Left lung (tissue), 14 donors: Measurements from ENCODE around the gene COX10. TPM values are rescaled to one million over a fixed set of nuclear protein-coding genes. Genes with fewer than 3 reads are reported as not detected.
"Not testable (repeated sequence)": the region's sequence is repeated elsewhere in the genome, so short reads cannot be mapped to it uniquely, and the experiment has no call there.

ENCODE experiments used
- ATAC-seq: fragments of 200-7000 bp; cut with Tn5 transposase; one replicate; pipeline ENCODE4 v1.9.1; 2020; ENCODE audit warnings: moderate library complexity
- DNase-seq, 4 donors: peaks; one replicate each; pipeline ENCODE4 v3.0.0-alpha.2; 2013 to 2020
- H3K27ac ChIP-seq, 2 donors: fragments of 200-600 bp; sonication (generic) in 1 of 2; one replicate each; pipeline versions ENCODE4 v1.5.0 to v1.8.0; 2020 to 2021
- H3K27me3 ChIP-seq, 2 donors: fragments of 200-600 bp; sonication (generic) in 1 of 2; one replicate each; pipeline versions ENCODE4 v1.5.0 to v1.8.0; 2020 to 2021
- H3K36me3 ChIP-seq, 2 donors: fragments of 200-600 bp; sonication (generic) in 1 of 2; one replicate each; pipeline versions ENCODE4 v1.5.0 to v1.8.0; 2020 to 2021
- H3K4me1 ChIP-seq, 2 donors: fragments of 200-600 bp; one replicate each; pipeline ENCODE4 v1.8.0; 2021
- H3K4me3 ChIP-seq, 2 donors: fragments of 200-600 bp; sonication (generic) in 1 of 2; one replicate each; pipeline versions ENCODE4 v1.5.0 to v1.8.0; 2020 to 2021; ENCODE audit warnings: mild to moderate bottlenecking in 1 of 2
- H3K9me3 ChIP-seq, 2 donors: fragments of 200-600 bp; sonication (generic) in 1 of 2; one replicate each; pipeline versions ENCODE4 v1.5.0 to v1.8.0; 2020 to 2021
- intact Hi-C, 2 donors: fragments of 100-400 bp; cut with DNase I; formaldehyde crosslinking; loops; one replicate each; pipeline versions ENCODE4 v1.11.2 to v1.14.2; 2022
- long read RNA-seq, 12 donors: library from polyadenylated mRNA in 2 of 12; unstranded in 2 of 12; transcript quantifications; one replicate each; pipeline ENCODE4 v2.0.0 and lab custom pipeline, GENCODE V29; 2019 to 2026
- polyA plus RNA-seq, 6 donors: library from polyadenylated mRNA; unstranded; fragments of 120-200 nt; gene quantifications; one replicate each; pipeline ENCODE4 v1.2.1, GENCODE V29; 2013; ENCODE audit not compliant: insufficient read length in 6 of 6
- total RNA-seq, 2 donors: library from RNA; stranded (reverse); fragmentation: NEBNext Ultra II Directional; extraction: Animal tissue kit (Norgen Biotek cat#: 25700); gene quantifications; one replicate each; pipeline ENCODE4 v1.2.1, GENCODE V29; 2021
- TF ChIP-seq, protein P1 (sequence below), 2 donors: fragments of 200-600 bp; sonication (generic) in 1 of 2; IDR thresholded peaks; one replicate each; pipeline versions ENCODE4 v1.5.0 to v1.8.0; 2021; ENCODE audit warnings: antibody characterized with exemption in 2 of 2
- donor health status: DM: no; HTN: yes; CAD: no.
- donor health status: DM: no; HTN: no; CAD: no.

COX10 gene
- 10 to 100 TPM; 12.5 to 15.7 TPM for total RNA-seq
- polyA plus RNA-seq, result 10 to 100 TPM; 11.8 to 13.2 (median 12.1) TPM
- long read RNA-seq, donor 1, partial matches to known transcripts, result 0 of 5 reads
- long read RNA-seq, donor 1, other reads (novel, unspliced or antisense), result 0 of 5 reads
- long read RNA-seq, donor 2, transcript COX10-201 (7 exons, 2,873 nt), result major isoform, 10 of 23 reads
- long read RNA-seq, donor 2, partial matches to known transcripts, result 11 of 23 reads
- long read RNA-seq, donor 2, other reads (novel, unspliced or antisense), result 0 of 23 reads
- long read RNA-seq, donor 3, partial matches to known transcripts, result 0 of 4 reads
- long read RNA-seq, donor 3, other reads (novel, unspliced or antisense), result 0 of 4 reads
- long read RNA-seq, donor 4, partial matches to known transcripts, result 0 of 3 reads
- long read RNA-seq, donor 4, other reads (novel, unspliced or antisense), result 1 of 3 reads
- long read RNA-seq, donor 5, partial matches to known transcripts, result 0 of 3 reads
- long read RNA-seq, donor 5, other reads (novel, unspliced or antisense), result 0 of 3 reads
- long read RNA-seq, donor 6, partial matches to known transcripts, result 0 of 2 reads
- long read RNA-seq, donor 6, other reads (novel, unspliced or antisense), result 0 of 2 reads
- long read RNA-seq, donor 7, partial matches to known transcripts, result 0 of 4 reads
- long read RNA-seq, donor 7, other reads (novel, unspliced or antisense), result 0 of 4 reads
- long read RNA-seq, donor 8, partial matches to known transcripts, result 0 of 2 reads
- long read RNA-seq, donor 8, other reads (novel, unspliced or antisense), result 0 of 2 reads
- long read RNA-seq, donor 9, result 0 reads
- long read RNA-seq, donor 10, partial matches to known transcripts, result 0 of 1 reads
- long read RNA-seq, donor 10, other reads (novel, unspliced or antisense), result 0 of 1 reads
- long read RNA-seq, donor 11, result 0 reads
- long read RNA-seq, donor 12, partial matches to known transcripts, result 12 of 13 reads
- long read RNA-seq, donor 12, other reads (novel, unspliced or antisense), result 0 of 13 reads

DNA sequence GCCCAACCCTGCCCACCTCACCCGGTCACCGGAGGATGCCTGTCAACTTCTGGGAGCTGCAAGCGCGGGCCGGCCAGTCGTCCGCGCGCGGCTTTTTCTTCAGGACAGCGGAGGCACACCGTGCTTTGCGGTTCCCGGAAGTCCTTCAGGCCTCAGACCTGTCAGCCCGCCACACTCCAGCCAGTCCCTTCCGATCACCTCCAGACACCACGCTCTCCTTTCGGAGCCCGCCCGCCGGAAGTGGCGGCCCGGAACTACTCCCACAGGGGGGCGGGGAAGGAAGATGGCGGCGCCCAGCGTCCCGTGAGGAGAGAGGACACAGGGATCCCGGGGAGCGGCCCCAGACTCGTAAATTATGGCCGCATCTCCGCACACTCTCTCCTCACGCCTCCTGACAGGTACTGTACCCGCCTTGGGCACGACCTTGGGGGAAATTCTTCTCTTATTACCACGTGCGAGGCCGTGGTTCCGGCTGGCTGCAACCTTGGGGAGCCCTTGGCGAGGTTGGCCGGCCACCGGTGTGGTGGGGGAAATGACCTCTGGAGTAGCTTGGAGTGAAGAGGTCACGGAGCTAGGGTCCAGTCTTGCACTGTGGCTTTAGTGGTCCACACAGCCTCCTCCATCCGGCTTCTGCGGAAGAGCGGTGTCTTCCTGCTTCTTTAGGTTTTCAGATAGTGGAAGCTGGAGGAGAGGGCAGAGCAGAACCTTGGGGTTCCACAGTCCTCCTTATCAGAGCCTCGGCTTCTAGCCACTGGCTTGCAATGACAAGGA, at the start of gene COX10:
COX10 (plus strand) TSS at position 254 of the 771 bp plus-strand sequence; CDS start at position 356, 102 bp downstream.
- ATAC-seq (peak; percentile 100), DNase-seq (peak; percentile 75 to 97 (median 87))
- H3K36me3 ChIP-seq, result peaks cover 0 to 1% of the 10 kb centered on the region in 2 donors
- H3K4me1 ChIP-seq, result peaks cover 11 to 33% of the 10 kb centered on the region in 2 donors
- no peaks in the 10 kb centered on the region for H3K27me3 ChIP-seq
- TF ChIP-seq, protein P1, sequence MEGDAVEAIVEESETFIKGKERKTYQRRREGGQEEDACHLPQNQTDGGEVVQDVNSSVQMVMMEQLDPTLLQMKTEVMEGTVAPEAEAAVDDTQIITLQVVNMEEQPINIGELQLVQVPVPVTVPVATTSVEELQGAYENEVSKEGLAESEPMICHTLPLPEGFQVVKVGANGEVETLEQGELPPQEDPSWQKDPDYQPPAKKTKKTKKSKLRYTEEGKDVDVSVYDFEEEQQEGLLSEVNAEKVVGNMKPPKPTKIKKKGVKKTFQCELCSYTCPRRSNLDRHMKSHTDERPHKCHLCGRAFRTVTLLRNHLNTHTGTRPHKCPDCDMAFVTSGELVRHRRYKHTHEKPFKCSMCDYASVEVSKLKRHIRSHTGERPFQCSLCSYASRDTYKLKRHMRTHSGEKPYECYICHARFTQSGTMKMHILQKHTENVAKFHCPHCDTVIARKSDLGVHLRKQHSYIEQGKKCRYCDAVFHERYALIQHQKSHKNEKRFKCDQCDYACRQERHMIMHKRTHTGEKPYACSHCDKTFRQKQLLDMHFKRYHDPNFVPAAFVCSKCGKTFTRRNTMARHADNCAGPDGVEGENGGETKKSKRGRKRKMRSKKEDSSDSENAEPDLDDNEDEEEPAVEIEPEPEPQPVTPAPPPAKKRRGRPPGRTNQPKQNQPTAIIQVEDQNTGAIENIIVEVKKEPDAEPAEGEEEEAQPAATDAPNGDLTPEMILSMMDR (IDR thresholded peaks at IDR 0.05), result no peak
- intact Hi-C loops, result no loop called here
- H3K9me3 ChIP-seq, result no peaks in the 10 kb centered on the region
- peak within 1 kb of the TSS; percentile 23 to 70 for H3K27ac ChIP-seq
- H3K4me3 ChIP-seq, result peak within 1 kb of the TSS; percentile 80 to 85

DNA sequence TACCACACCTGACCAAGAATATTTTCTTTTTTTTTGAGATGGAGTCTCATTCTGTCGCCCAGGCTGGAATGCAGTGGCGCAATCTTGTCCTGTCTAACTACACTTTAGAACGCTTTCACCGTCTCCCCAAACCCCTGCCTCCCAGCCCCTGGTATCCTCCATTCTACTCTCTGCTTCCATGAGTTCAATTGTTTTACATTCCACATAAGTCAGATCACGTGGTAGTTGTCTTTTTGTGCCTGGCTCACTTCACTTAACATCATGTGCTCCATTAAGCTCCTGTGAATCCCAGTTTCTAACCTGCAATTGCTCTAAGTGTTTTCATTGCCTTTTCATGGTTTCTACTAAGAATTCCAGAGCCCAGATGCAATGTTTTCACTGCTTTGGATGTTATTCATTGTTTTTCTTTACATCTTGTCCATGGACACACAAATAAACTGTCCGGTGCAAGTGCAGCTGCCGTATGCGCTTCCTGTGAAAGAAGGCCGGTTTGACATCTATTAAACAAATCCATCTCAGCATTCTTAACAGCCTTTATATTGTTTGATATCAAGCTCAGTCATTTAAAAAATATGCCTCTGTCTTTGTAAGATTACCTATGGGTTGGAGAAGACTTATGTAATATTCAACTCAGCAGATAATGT, 47.5 kb upstream of the COX10 start:
- ATAC-seq, H3K27ac ChIP-seq, H3K36me3 ChIP-seq, H3K4me1 ChIP-seq, H3K27me3 ChIP-seq, H3K4me3 ChIP-seq, DNase-seq, H3K9me3 ChIP-seq, intact Hi-C loops: not testable (repeated sequence)

DNA sequence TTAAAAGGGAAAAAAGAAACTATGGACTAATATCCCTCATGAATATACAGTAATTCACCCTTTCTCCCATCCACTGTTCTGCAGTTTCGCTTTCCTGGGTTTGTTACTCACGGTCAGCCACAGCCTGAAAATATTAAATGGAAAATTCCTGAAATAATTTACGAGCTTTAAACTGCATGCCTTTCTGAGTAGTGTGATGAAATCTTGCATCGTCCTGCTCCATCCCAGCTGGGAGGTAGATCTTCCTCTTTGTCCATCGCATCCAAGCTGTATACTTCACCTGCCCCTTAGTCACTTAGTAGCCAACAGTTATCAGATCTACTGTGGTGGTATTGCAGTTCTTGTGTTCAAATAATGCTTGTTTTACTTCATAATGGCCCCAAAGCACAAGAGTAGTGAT, 39.5 kb upstream of the COX10 start:
- ATAC-seq, intact Hi-C loops, H3K4me1 ChIP-seq, H3K27me3 ChIP-seq, H3K27ac ChIP-seq, DNase-seq, H3K4me3 ChIP-seq, H3K9me3 ChIP-seq: not testable (repeated sequence)
- peaks cover 0 to 14% of the 10 kb centered on the region in 2 donors for H3K36me3 ChIP-seq

DNA sequence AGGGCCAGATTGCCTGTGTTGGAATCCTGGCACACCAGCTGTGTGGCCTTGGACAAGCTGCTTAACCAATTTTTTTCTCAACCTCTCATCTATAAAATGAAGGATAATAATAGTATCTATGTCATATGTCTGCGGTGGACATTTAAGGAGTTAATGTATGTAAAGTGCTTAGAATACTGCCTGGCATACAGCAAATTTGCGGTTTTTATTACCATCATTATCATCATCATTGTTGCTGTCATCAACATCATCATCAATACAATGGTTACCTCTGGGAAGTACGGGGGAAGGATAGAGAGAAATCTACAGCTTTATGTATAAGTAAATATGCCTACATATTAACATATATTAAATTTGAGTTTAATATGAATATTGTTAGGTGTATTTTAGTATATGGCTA, 37.1 kb upstream of the COX10 start:
- ATAC-seq (no peak), DNase-seq (no peak)
- Histone ChIP-seq H3K4me1 (no peaks in the 10 kb centered on the region), H3K4me3 (no peak overlapping the region), H3K36me3 (peaks cover 0 to 14% of the 10 kb centered on the region in 2 donors), H3K27me3 (no peaks in the 10 kb centered on the region), H3K9me3 (no peaks in the 10 kb centered on the region), H3K27ac (no peak overlapping the region)
- TF ChIP-seq, protein P1 (IDR thresholded peaks at IDR 0.05), result no peak
- intact Hi-C loops, result no loop called here

DNA sequence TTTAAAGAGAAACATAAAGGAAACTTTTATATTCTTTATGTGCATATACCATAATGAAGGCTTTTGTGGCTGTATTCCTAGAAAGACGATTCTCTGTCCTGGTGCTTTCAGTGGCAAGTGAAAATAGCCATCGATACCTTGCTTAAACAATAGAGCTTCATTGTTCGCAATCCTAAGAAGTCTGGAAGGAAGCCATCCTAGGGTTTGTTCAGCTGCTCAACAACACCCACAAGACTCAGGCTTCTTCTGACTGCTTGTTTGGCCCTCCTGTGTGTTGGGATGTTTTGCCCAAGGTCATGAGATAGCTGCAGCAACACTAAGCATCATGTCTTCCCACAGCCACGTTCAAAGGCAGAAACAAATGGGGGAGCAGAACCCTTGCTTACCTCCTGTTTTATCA, 36.1 kb upstream of the COX10 start:
- Histone ChIP-seq H3K4me3 (no peak overlapping the region), H3K4me1 (no peaks in the 10 kb centered on the region), H3K27ac (no peak overlapping the region), H3K36me3 (peaks cover 0 to 14% of the 10 kb centered on the region in 2 donors), H3K27me3 (no peaks in the 10 kb centered on the region), H3K9me3 (no peaks in the 10 kb centered on the region)
- DNase-seq (no peak), ATAC-seq (no peak)
- intact Hi-C loops, result no loop called here
- TF ChIP-seq, protein P1 (IDR thresholded peaks at IDR 0.05), result no peak
